Measurements from ENCODE around the gene ATP4B.

DNA sequence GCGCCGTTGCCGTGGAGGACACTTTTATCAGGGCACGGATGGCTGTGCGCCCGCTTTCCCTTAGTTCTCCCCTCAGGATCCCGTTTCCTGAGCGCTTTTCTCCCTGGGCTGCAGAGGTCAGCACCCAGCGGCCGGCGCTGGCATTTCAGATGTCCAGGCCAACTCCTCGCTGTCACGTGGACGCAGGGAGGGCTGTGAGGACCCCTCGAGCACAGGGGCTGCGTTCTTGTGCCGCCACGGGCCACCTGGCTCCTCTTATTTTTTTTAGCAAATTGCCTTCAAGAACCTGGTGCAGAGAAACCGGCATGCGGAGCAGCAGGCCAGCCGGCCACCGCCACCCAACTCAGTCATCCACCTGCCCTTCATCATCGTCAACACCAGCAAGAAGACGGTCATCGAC, 22.3 kb downstream of the ATP4B start:
- TF ChIP-seq CTCF (conservative IDR thresholded peaks at IDR 0.05; ENCODE audit: low read depth, low read length) (no peak), EZH2phosphoT487 (IDR thresholded peaks at IDR 0.05; ENCODE audit: borderline replicate concordance, low read length) (no peak), EZH2 (IDR thresholded peaks at IDR 0.05; ENCODE audit: low read length, unreplicated experiment) (no peak)
